Measurements from ENCODE around the gene CCDC197. TPM values are rescaled to one million over a fixed set of nuclear protein-coding genes. Genes with fewer than 3 reads are reported as not detected.

CCDC197 gene
- total RNA-seq, 3 donors from 2014 or later: not detected

DNA sequence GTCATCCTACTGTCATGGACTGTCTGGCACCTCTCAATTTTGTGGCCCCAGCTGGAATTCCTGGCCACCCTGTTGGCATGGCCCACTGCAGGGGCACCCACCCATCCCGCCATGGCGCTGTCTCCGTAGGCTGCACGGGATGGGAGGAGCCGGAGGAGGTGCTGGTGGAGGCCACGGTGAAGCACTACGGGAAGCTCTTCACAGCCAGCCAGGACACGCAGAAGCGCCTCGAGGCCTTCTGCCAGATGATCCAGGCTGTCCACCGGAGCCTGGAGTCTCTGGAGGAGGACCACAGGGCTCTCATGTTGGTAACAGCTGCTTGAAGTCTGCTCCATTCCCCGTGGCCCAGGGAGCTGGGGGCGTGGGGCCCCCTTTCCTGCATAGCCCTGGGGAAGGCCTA, 3.9 kb downstream of the CCDC197 start:
- H3K27me3 ChIP-seq: peaks cover 0 to 15% of the 10 kb centered on the region in 2 donors
- DNase-seq (ENCODE audit: low spot score in 2 of 2): no peak
- TF ChIP-seq POLR2AphosphoS5 (IDR thresholded peaks at IDR 0.05): no peak
- no peak for TF ChIP-seq POLR2A (IDR thresholded peaks at IDR 0.05)
- TF ChIP-seq, protein P1, sequence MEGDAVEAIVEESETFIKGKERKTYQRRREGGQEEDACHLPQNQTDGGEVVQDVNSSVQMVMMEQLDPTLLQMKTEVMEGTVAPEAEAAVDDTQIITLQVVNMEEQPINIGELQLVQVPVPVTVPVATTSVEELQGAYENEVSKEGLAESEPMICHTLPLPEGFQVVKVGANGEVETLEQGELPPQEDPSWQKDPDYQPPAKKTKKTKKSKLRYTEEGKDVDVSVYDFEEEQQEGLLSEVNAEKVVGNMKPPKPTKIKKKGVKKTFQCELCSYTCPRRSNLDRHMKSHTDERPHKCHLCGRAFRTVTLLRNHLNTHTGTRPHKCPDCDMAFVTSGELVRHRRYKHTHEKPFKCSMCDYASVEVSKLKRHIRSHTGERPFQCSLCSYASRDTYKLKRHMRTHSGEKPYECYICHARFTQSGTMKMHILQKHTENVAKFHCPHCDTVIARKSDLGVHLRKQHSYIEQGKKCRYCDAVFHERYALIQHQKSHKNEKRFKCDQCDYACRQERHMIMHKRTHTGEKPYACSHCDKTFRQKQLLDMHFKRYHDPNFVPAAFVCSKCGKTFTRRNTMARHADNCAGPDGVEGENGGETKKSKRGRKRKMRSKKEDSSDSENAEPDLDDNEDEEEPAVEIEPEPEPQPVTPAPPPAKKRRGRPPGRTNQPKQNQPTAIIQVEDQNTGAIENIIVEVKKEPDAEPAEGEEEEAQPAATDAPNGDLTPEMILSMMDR (IDR thresholded peaks at IDR 0.05): no peak
- no peaks in the 10 kb centered on the region for H3K36me3 ChIP-seq
- no peak overlapping the region for H3K27ac ChIP-seq
- intact Hi-C loops (cut with DNase I; ENCODE audit: low total_unique reads): no loop called here
- peak overlapping the region in 1 of 3 donors; percentile 27 for H3K4me3 ChIP-seq
- H3K9me3 ChIP-seq: no peaks in the 10 kb centered on the region
- no peaks in the 10 kb centered on the region for H3K4me1 ChIP-seq

DNA sequence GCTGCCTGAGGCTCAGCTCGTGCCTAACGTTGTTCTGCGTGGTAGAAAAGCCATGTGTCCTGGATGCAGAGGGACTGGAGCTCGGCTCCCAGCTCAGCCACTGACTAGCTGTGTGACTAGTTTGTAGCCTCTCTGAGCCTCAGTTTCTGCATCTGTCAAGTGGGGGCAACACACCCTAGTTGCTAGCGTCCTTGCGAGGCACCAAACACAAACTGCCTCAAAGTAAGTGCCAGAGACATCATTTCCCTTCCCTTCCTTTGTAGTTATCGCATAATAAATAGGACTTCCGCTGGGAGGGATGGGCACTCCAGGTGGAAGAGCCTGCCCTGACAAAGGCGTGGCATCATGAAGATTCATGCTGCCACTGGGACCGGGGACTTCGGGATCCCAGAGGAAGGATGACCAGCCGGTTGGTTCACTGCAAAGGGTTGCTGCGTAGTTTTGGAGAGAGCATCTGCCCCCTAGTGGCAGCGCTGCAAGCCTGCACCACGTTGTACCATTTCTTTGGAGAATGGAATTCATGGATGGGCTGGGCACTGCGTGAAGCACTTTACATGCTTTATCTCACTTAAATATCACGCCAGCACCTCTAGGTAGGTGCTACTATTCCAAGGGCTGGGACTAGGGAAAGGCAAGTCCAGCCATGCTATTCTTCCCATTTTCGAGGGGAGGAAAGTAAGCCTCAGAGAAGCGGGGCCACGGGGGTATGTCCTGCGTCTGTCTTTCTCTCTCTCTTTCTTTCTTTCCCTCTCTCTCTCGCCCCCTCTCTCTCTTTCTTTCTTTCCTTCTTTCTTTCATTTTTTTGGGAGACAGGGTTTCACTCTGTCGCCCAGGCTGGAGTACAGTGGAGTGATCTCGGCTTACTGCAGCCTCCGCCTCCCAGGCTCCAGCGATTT, 4.6 kb downstream of the CCDC197 start:
- Histone ChIP-seq H3K27me3 (peaks cover 0 to 12% of the 10 kb centered on the region in 2 donors), H3K4me1 (no peaks in the 10 kb centered on the region), H3K36me3 (no peaks in the 10 kb centered on the region), H3K9me3 (no peaks in the 10 kb centered on the region), H3K4me3 (peak overlapping the region in 1 of 3 donors; percentile 27), H3K27ac (no peak overlapping the region)
- intact Hi-C loops (cut with DNase I; ENCODE audit: low total_unique reads): no loop called here
- TF ChIP-seq POLR2A (IDR thresholded peaks at IDR 0.05) (no peak), POLR2AphosphoS5 (IDR thresholded peaks at IDR 0.05) (peak in 1 of 3 donors; percentile 19)
- TF ChIP-seq, protein P1 (IDR thresholded peaks at IDR 0.05): peak; percentile 83 to 93 (median 83)
- DNase-seq (ENCODE audit: low spot score in 2 of 2): peak; percentile 37 to 63

DNA sequence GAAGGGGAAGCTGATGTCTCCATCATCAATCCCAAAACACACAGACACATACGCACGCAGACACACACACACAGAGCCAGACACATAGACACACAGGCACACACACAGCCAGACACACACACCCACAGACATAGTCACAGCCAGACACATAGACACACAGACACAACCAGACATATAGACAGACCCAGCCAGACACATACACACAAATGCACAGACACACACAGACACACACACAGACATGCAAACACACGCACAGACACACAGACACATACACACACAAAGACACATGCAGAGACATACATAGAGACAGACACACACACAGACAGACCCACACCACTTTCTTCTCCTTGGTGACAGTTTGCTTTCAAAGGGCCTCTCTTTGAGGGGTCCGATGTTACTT, 6.3 kb downstream of the CCDC197 start:
- Histone ChIP-seq H3K36me3 (no peaks in the 10 kb centered on the region), H3K27me3 (peaks cover 0 to 11% of the 10 kb centered on the region in 2 donors), H3K4me3 (no peak overlapping the region), H3K4me1 (no peaks in the 10 kb centered on the region), H3K9me3 (no peaks in the 10 kb centered on the region), H3K27ac (no peak overlapping the region)
- intact Hi-C loops (cut with DNase I; ENCODE audit: low total_unique reads): no loop called here
- no peak for DNase-seq (ENCODE audit: low spot score in 2 of 2)
- TF ChIP-seq, protein P1 (IDR thresholded peaks at IDR 0.05): no peak

DNA sequence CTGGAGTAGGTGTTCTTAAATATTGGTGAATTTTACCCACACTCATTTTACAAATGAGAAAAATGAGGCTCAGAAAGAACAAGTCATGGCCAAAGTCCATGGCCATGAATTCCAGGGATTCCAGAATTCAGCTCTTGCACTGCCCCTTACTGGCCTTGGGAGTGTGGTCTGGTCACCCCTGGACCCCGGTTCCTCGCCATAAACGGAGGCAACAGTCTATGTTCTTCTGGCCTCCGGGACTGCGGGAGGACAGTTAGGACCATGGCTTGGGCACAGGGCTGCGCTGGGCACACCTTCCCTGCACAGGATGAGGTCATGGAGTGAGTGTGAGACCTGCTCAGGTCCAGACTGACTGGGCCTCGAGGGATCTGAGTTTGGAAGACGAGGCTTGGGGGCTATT, 6.9 kb downstream of the CCDC197 start:
- no peak for DNase-seq (ENCODE audit: low spot score in 2 of 2)
- no peaks in the 10 kb centered on the region for H3K9me3 ChIP-seq
- H3K4me3 ChIP-seq: no peak overlapping the region
- no peaks in the 10 kb centered on the region for H3K4me1 ChIP-seq
- H3K27ac ChIP-seq: no peak overlapping the region
- H3K36me3 ChIP-seq: no peaks in the 10 kb centered on the region
- TF ChIP-seq POLR2A (IDR thresholded peaks at IDR 0.05): no peak
- TF ChIP-seq, protein P1 (IDR thresholded peaks at IDR 0.05): no peak
- no peak for TF ChIP-seq POLR2AphosphoS5 (IDR thresholded peaks at IDR 0.05)
- peaks cover 0 to 11% of the 10 kb centered on the region in 2 donors for H3K27me3 ChIP-seq
- intact Hi-C loops (cut with DNase I; ENCODE audit: low total_unique reads): no loop called here

DNA sequence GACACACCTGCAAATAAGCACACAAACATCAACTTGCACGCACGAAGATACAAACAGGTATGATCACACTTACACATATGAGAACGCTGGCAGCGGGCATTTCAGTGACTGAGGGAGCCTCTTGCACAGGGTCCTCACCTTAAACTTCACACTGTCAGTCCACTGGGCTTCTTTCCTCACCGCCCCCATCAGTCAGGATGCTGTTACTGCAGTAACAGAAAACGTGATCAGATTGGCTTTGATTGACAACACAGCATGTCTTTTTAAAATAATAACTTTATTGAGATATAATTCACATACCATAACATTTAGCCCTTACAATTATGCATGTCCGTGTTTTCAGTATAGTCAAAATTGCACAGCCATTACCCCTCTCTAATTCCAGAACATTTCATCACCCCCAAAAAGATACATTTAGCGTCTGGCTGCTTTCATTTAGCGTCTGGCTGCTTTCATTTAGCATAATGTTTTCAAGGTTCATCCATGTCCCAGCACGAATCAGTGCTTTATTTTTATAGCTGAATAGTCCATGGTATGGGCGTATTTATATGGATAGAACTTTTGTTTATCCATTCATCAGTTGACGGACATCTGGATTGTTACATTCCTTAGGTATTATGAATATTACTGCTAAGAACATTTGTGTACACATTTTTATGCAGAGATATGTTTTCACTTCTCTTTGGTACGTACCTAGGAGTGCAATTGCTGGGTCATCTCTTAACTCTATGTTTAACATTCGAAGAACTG, 8.4 kb downstream of the CCDC197 start:
- intact Hi-C loops (cut with DNase I; ENCODE audit: low total_unique reads): no loop called here
- no peaks in the 10 kb centered on the region for H3K9me3 ChIP-seq
- H3K27me3 ChIP-seq: peaks cover 0 to 11% of the 10 kb centered on the region in 2 donors
- H3K36me3 ChIP-seq: no peaks in the 10 kb centered on the region
- H3K27ac ChIP-seq: no peak overlapping the region
- H3K4me1 ChIP-seq: no peaks in the 10 kb centered on the region
- DNase-seq (ENCODE audit: low spot score in 2 of 2): no peak
- TF ChIP-seq POLR2A (IDR thresholded peaks at IDR 0.05) (no peak), POLR2AphosphoS5 (IDR thresholded peaks at IDR 0.05) (no peak)
- TF ChIP-seq, protein P1 (IDR thresholded peaks at IDR 0.05): no peak
- no peak overlapping the region for H3K4me3 ChIP-seq

All from breast epithelium (tissue), 4 donors.